Left lobe of liver (tissue), 2 donors: ENCODE data around the gene EXD3. TPM values are rescaled to one million over a fixed set of nuclear protein-coding genes. Genes with fewer than 3 reads are reported as not detected.
"Not testable (repeated sequence)": the region's sequence is repeated elsewhere in the genome, so short reads cannot be mapped to it uniquely, and the experiment has no call there.

ENCODE experiments used
- ATAC-seq: fragments of 200-7000 bp; cut with Tn5 transposase; one replicate; pipeline ENCODE4 v1.9.1; 2020; ENCODE audit warnings: mild to moderate bottlenecking, moderate library complexity
- DNase-seq: peaks from one replicate; pipeline ENCODE4 v3.0.0-alpha.2; 2020; ENCODE audit warnings: low spot score
- total RNA-seq: library from RNA; stranded (reverse); gene quantifications from one replicate; pipeline ENCODE4 v1.2.1, GENCODE V29; 2021
- donor health status: DM: no; HTN: no; CAD: no; lungs with moderate emphysema.
- donor health status: DM: no; HTN: yes; CAD: no.

The EXD3 gene
- 19.3 TPM for total RNA-seq

- ATAC-seq: peak; percentile 95
- DNase-seq: peak; percentile 95
Observed at GRCh38 chr9:137422604-137423513, at the start of gene EXD3, which contains the start of gene NOXA1. EXD3 (minus strand) TSS chr9:137423162; CDS start chr9:137395357, 27,805 bp downstream. NOXA1 (plus strand) TSS chr9:137423393; CDS start chr9:137423530, 137 bp downstream.

- DNase-seq: no peak
Observed at GRCh38 chr9:137470785-137471184, 47.8 kb upstream of the EXD3 start.

GRCh38 chr9:137467896-137468295, 44.9 kb upstream of the EXD3 start:
- no peak for ATAC-seq
- DNase-seq: no peak

More at GRCh38 chr9:137470785-137471184, 47.8 kb upstream of the EXD3 start:
- ATAC-seq: no peak

GRCh38 chr9:137467161-137467581, 44.2 kb upstream of the EXD3 start:
- DNase-seq: no peak
- no peak for ATAC-seq

GRCh38 chr9:137466389-137467085, 43.6 kb upstream of the EXD3 start:
- ATAC-seq, DNase-seq: not testable (repeated sequence)

GRCh38 chr9:137465720-137466388, 42.9 kb upstream of the EXD3 start:
- no peak for ATAC-seq
- no peak for DNase-seq

GRCh38 chr9:137465000-137465719, 42.2 kb upstream of the EXD3 start:
- no peak for ATAC-seq

GRCh38 chr9:137464291-137464999, 41.5 kb upstream of the EXD3 start:
- ATAC-seq (no peak), DNase-seq (no peak)

More at GRCh38 chr9:137465000-137465719, 42.2 kb upstream of the EXD3 start:
- DNase-seq: no peak

GRCh38 chr9:137463931-137464290, 40.9 kb upstream of the EXD3 start:
- ATAC-seq (no peak), DNase-seq (no peak)

GRCh38 chr9:137462986-137463930, 40.3 kb upstream of the EXD3 start:
- no peak for ATAC-seq
- no peak for DNase-seq

GRCh38 chr9:137462396-137462985, 39.5 kb upstream of the EXD3 start:
- DNase-seq: no peak
- ATAC-seq: no peak

GRCh38 chr9:137461663-137462395, 38.9 kb upstream of the EXD3 start:
- no peak for ATAC-seq
- DNase-seq: no peak

- DNase-seq (no peak), ATAC-seq (no peak)
Observed at GRCh38 chr9:137461316-137461662, 38.3 kb upstream of the EXD3 start.

GRCh38 chr9:137460363-137461315, 37.7 kb upstream of the EXD3 start:
- no peak for ATAC-seq
- no peak for DNase-seq

- DNase-seq (no peak), ATAC-seq (peak; percentile 3)
Observed at GRCh38 chr9:137459601-137460362, 36.8 kb upstream of the EXD3 start.

GRCh38 chr9:137459152-137459600, 36.2 kb upstream of the EXD3 start, which contains the start of gene NSMF:
NSMF (minus strand) TSS chr9:137459334; CDS start chr9:137459102, 232 bp downstream.
- ATAC-seq: peak; percentile 80

More at GRCh38 chr9:137459152-137459600, 36.2 kb upstream of the EXD3 start, which contains the start of gene NSMF:
- DNase-seq: peak; percentile 96
